Panc1 (cell line): ENCODE data around the gene FXYD3. TPM values are rescaled to one million over a fixed set of nuclear protein-coding genes. Genes with fewer than 3 reads are reported as not detected.

Source experiments
- ATAC-seq: fragments of 200-7000 bp; cut with Tn5 transposase; 2 replicates; pipeline ENCODE4 v1.9.1; 2020; ENCODE audit warnings: mild to moderate bottlenecking, moderate library complexity
- BruUV-seq: library from RNA; stranded (reverse); fragments of 400-500 nt; replicated peaks from 2 replicates; lab custom pipeline; 2021; lab: Mats Ljungman, UMichigan
- CTCF ChIA-PET: fragments of 300-600 bp; sonication (Branson Sonifier 250); formaldehyde crosslinking; loops from one replicate; lab custom pipeline; 2022; ENCODE audit warnings: antibody characterized with exemption; lab: Charles Lee
- POLR2A ChIA-PET: fragments of 300-600 bp; sonication (Branson Sonifier 250); formaldehyde crosslinking; loops from one replicate; lab custom pipeline; 2022; ENCODE audit warnings: antibody characterized with exemption; lab: Charles Lee
- DNase-seq: peaks from one replicate; pipeline ENCODE4 v3.0.0-alpha.2; 2010; ENCODE audit warnings: low read depth, low spot score
- H3K27ac ChIP-seq: 2 replicates; pipeline ENCODE4 v1.5.1; 2011; ENCODE audit warnings: mild to moderate bottlenecking, low read length, inconsistent platforms
- H3K27me3 ChIP-seq: fragments of 200-500 bp; sonication (Bioruptor generic); 2 replicates; pipeline ENCODE4 v1.6.0; 2014; ENCODE audit warnings: low read length, inconsistent platforms; ENCODE audit not compliant: control insufficient read depth, insufficient read depth
- H3K36me3 ChIP-seq: fragments of 200-500 bp; sonication (Bioruptor generic); 2 replicates; pipeline ENCODE4 v1.5.1; 2014; ENCODE audit warnings: inconsistent platforms, mild to moderate bottlenecking, low read length, moderate library complexity; ENCODE audit not compliant: control insufficient read depth, insufficient read depth
- H3K4me1 ChIP-seq: 2 replicates; pipeline ENCODE4 v1.5.1; 2011; ENCODE audit warnings: inconsistent platforms, mild to moderate bottlenecking, low read length, moderate library complexity; ENCODE audit not compliant: control insufficient read depth, insufficient read depth
- H3K4me3 ChIP-seq, 2 experiments: 2 replicates each; pipeline ENCODE4 v1.5.1; 2011 to 2012; ENCODE audit warnings: low read depth in 2 of 2, low read length in 2 of 2, mild to moderate bottlenecking in 2 of 2, inconsistent platforms in 1 of 2, moderate library complexity in 1 of 2
- H3K9me3 ChIP-seq: fragments of 200-500 bp; sonication (Bioruptor generic); 2 replicates; pipeline ENCODE4 v1.5.1; 2014; ENCODE audit warnings: low read depth, mild to moderate bottlenecking, inconsistent platforms, low read length, moderate library complexity; ENCODE audit not compliant: control insufficient read depth, insufficient read depth
- POLR2AphosphoS5 ChIP-seq: IDR thresholded peaks from 2 replicates; pipeline ENCODE4 v1.6.1; 2012; ENCODE audit warnings: mild to moderate bottlenecking, low read depth, low read length, moderate library complexity
- SIN3A ChIP-seq: IDR thresholded peaks from 2 replicates; pipeline ENCODE4 v1.6.1; 2012; ENCODE audit warnings: low read depth, mild to moderate bottlenecking, low read length, moderate library complexity, borderline replicate concordance; ENCODE audit not compliant: insufficient read depth
- TCF7L2 ChIP-seq: IDR thresholded peaks from 2 replicates; pipeline ENCODE4 v1.6.1; 2011; ENCODE audit warnings: mild to moderate bottlenecking, low read depth, low read length, inconsistent platforms
- in situ Hi-C: cut with HindIII; loops from 2 replicates; pipeline ENCODE4 v1.10.0; 2016; ENCODE audit warnings: low sequenced_read_pairs, low pct_unique_long_range_greater_than_20kb
- intact Hi-C: fragments of 100-400 bp; cut with micrococcal nuclease; formaldehyde crosslinking; loops from one replicate; pipeline ENCODE4 v1.10.0; 2022; ENCODE audit not compliant: unreplicated experiment
- total RNA-seq: library from RNA; stranded (reverse); gene quantifications from one replicate; pipeline ENCODE4 v1.2.1, GENCODE V29; 2021; ENCODE audit not compliant: unreplicated experiment
- TF ChIP-seq, protein P1 (sequence below), 2 experiments: IDR thresholded peaks; 2 replicates each; pipeline ENCODE4 v1.6.1; 2011 to 2012; ENCODE audit warnings: low read depth in 2 of 2, control low read depth in 1 of 2, low read length in 1 of 2, mild to moderate bottlenecking in 1 of 2, moderate library complexity in 1 of 2; ENCODE audit not compliant: insufficient read depth in 1 of 2
- TF ChIP-seq, protein P2 (sequence below): fragments of 450-650 bp; IDR thresholded peaks from 2 replicates; pipeline ENCODE4 v1.5.1; 2017; ENCODE audit warnings: mild to moderate bottlenecking

Gene FXYD3
- total RNA-seq, 1 experiment from 2014 or later, result not detected

- TF ChIP-seq SIN3A (no peak), TCF7L2 (no peak), POLR2AphosphoS5 (no peak)
- TF ChIP-seq, protein P1, sequence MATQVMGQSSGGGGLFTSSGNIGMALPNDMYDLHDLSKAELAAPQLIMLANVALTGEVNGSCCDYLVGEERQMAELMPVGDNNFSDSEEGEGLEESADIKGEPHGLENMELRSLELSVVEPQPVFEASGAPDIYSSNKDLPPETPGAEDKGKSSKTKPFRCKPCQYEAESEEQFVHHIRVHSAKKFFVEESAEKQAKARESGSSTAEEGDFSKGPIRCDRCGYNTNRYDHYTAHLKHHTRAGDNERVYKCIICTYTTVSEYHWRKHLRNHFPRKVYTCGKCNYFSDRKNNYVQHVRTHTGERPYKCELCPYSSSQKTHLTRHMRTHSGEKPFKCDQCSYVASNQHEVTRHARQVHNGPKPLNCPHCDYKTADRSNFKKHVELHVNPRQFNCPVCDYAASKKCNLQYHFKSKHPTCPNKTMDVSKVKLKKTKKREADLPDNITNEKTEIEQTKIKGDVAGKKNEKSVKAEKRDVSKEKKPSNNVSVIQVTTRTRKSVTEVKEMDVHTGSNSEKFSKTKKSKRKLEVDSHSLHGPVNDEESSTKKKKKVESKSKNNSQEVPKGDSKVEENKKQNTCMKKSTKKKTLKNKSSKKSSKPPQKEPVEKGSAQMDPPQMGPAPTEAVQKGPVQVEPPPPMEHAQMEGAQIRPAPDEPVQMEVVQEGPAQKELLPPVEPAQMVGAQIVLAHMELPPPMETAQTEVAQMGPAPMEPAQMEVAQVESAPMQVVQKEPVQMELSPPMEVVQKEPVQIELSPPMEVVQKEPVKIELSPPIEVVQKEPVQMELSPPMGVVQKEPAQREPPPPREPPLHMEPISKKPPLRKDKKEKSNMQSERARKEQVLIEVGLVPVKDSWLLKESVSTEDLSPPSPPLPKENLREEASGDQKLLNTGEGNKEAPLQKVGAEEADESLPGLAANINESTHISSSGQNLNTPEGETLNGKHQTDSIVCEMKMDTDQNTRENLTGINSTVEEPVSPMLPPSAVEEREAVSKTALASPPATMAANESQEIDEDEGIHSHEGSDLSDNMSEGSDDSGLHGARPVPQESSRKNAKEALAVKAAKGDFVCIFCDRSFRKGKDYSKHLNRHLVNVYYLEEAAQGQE (IDR thresholded peaks at IDR 0.05; ENCODE audit: insufficient read depth in 1 of 2, low read depth in 2 of 2, low read length in 1 of 2), result no peak
- TF ChIP-seq, protein P2, sequence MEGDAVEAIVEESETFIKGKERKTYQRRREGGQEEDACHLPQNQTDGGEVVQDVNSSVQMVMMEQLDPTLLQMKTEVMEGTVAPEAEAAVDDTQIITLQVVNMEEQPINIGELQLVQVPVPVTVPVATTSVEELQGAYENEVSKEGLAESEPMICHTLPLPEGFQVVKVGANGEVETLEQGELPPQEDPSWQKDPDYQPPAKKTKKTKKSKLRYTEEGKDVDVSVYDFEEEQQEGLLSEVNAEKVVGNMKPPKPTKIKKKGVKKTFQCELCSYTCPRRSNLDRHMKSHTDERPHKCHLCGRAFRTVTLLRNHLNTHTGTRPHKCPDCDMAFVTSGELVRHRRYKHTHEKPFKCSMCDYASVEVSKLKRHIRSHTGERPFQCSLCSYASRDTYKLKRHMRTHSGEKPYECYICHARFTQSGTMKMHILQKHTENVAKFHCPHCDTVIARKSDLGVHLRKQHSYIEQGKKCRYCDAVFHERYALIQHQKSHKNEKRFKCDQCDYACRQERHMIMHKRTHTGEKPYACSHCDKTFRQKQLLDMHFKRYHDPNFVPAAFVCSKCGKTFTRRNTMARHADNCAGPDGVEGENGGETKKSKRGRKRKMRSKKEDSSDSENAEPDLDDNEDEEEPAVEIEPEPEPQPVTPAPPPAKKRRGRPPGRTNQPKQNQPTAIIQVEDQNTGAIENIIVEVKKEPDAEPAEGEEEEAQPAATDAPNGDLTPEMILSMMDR, result no peak
- Histone ChIP-seq H3K9me3 (peaks cover 33% of the 10 kb centered on the region; the same call in 1 of the 2 replicates), H3K36me3 (no peaks in the 10 kb centered on the region), H3K4me1 (no peaks in the 10 kb centered on the region), H3K4me3 (no peak overlapping the region), H3K27ac (no peak overlapping the region), H3K27me3 (no peaks in the 10 kb centered on the region)
- intact Hi-C loops (no loop called here), in situ Hi-C loops (no loop called here)
- ATAC-seq (no peak), DNase-seq (no peak)
- no TSS peak for BruUV-seq
- POLR2A ChIA-PET, result no interaction called here
- CTCF ChIA-PET, result interaction anchor here (0.6 kb wide), 1 partner anchor 21 kb away, joined by 7 read pairs; the partner anchor contains the start of gene FXYD7
Observed at GRCh38 chr19:35164418-35164817, 48.8 kb downstream of the FXYD3 start.

DNA sequence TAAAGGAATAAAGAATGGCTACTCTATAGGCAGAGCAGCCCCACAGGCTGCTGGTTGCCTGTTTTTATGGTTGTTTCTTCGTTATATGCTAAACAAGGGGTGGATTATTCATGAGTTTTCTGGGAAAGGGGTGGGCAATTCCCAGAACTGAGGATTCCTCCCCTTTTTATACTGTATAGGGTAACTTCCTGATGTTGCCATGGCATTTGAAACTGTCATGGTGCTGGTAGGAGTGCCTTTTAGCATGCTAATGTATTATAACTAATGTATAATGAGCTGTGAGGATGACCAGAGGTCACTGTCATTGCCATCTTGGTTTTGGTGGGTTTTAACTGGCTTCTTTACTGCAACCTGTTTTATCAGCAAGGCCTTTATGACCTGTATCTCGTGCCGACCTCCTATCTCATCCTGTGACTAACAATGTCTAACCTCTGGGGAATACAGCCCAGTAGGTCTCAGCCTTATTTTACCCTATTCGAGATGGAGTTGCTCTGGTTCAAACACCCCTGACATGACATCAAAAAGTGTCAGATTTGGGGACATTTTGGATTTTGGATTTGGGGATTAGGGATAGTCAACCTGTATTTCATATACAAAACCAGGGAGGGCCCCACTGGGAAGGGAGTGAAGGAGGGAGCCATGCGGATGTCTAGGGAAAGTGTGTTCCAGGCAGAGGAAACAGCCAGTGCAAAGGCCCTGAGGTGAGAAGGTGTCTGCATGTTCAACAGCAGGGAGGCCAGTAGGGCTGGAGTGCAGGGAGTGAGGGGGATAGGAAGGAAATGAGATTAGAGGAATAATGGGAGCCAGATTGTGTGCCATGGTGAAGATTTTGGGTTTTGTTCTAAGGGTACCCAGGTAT, 49.8 kb downstream of the FXYD3 start:
- BruUV-seq, result no TSS peak
- no peaks in the 10 kb centered on the region for H3K36me3 ChIP-seq

More for the DNA sequence above, 49.8 kb downstream of the FXYD3 start:
- Histone ChIP-seq H3K27ac (no peak overlapping the region), H3K4me3 (no peak overlapping the region), H3K9me3 (peaks cover 33% of the 10 kb centered on the region; the same call in 1 of the 2 replicates), H3K27me3 (no peaks in the 10 kb centered on the region), H3K4me1 (no peaks in the 10 kb centered on the region)
- in situ Hi-C loops (no loop called here), intact Hi-C loops (no loop called here)
- TF ChIP-seq, protein P1 (IDR thresholded peaks at IDR 0.05; ENCODE audit: insufficient read depth in 1 of 2, low read depth in 2 of 2, low read length in 1 of 2), result no peak
- TF ChIP-seq, protein P2, result no peak
- no peak for TF ChIP-seq POLR2AphosphoS5
- TF ChIP-seq TCF7L2, result no peak
- TF ChIP-seq SIN3A, result no peak
- ATAC-seq (no peak), DNase-seq (no peak)
- ChIA-PET CTCF (no interaction called here), POLR2A (no interaction called here)
